Endodermal cell (in vitro differentiated cells): ENCODE results near the gene IDH2. TPM values are rescaled to one million over a fixed set of nuclear protein-coding genes. Genes with fewer than 3 reads are reported as not detected.

Source experiments
- DNase-seq: peaks from one replicate; pipeline ENCODE4 v3.0.0-alpha.2; 2017
- H3K27ac ChIP-seq: 2 replicates; pipeline ENCODE4 v1.5.1; 2013; ENCODE audit warnings: mild to moderate bottlenecking, low read depth, low read length, moderate library complexity
- H3K27me3 ChIP-seq: 2 replicates; pipeline ENCODE4 v1.6.1; 2013; ENCODE audit warnings: mild to moderate bottlenecking, low read length, moderate library complexity; ENCODE audit not compliant: insufficient read depth, control insufficient read depth, poor library complexity, severe bottlenecking
- H3K36me3 ChIP-seq: 2 replicates; pipeline ENCODE4 v1.7.0; 2013; ENCODE audit warnings: mild to moderate bottlenecking, low read length, moderate library complexity; ENCODE audit not compliant: control insufficient read depth, insufficient read depth
- H3K4me1 ChIP-seq: one replicate; pipeline ENCODE4 v1.7.0; 2013; ENCODE audit warnings: low read length; ENCODE audit not compliant: control insufficient read depth, insufficient read depth
- H3K4me3 ChIP-seq: 2 replicates; pipeline ENCODE4 v1.5.1; 2013; ENCODE audit warnings: mild to moderate bottlenecking, low read length, moderate library complexity
- H3K9ac ChIP-seq: 2 replicates; pipeline ENCODE4 v1.6.1; 2013; ENCODE audit warnings: mild to moderate bottlenecking, low read length, moderate library complexity; ENCODE audit not compliant: poor library complexity, severe bottlenecking; ENCODE audit errors: extremely low read depth
- H3K9me3 ChIP-seq: 2 replicates; pipeline ENCODE4 v1.6.1; 2013; ENCODE audit warnings: mild to moderate bottlenecking, low read length, moderate library complexity; ENCODE audit not compliant: control insufficient read depth
- H3K27ac Mint-ChIP-seq: 2 replicates; pipeline ENCODE4 v1.8.0; 2020; ENCODE audit warnings: mixed read lengths
- H3K27me3 Mint-ChIP-seq: 2 replicates; pipeline ENCODE4 v1.8.0; 2021; ENCODE audit warnings: mild to moderate bottlenecking, mixed read lengths; ENCODE audit not compliant: insufficient read depth
- H3K36me3 Mint-ChIP-seq: 2 replicates; pipeline ENCODE4 v1.8.0; 2020; ENCODE audit warnings: low read depth, mixed read lengths
- H3K4me1 Mint-ChIP-seq: 2 replicates; pipeline ENCODE4 v1.8.0; 2020; ENCODE audit warnings: mixed read lengths
- H3K4me3 Mint-ChIP-seq: 2 replicates; pipeline ENCODE4 v1.8.0; 2020; ENCODE audit warnings: mild to moderate bottlenecking, moderate library complexity, mixed read lengths
- H3K9me3 Mint-ChIP-seq: 2 replicates; pipeline ENCODE4 v1.8.0; 2020; ENCODE audit warnings: mild to moderate bottlenecking, mixed read lengths
- WGBS, 2 experiments: methylation state at CpG; one replicate each; pipeline versions ENCODE4 v1.1.5 to v1.1.7; 2013; ENCODE audit warnings: missing lambda C conversion rate in 2 of 2, mixed read lengths in 1 of 2; ENCODE audit not compliant: insufficient coverage in 1 of 2, insufficient read length in 1 of 2; 5-methylcytosine and 5-hydroxymethylcytosine counted together
- total RNA-seq, 2 donors: library from RNA; stranded (reverse); fragmentation: NEBNext Ultra II Directional in 1 of 2; extraction: Animal tissue kit (Norgen Biotek cat#: 25700) in 1 of 2; gene quantifications; 2 replicates in 1 of 2; 3 replicates in 1 of 2; pipeline ENCODE4 v1.2.1, GENCODE V29; 2021
- TF ChIP-seq, protein P1 (sequence below): fragments of 200-600 bp; sonication (generic); conservative IDR thresholded peaks from 2 replicates; pipeline ENCODE4 v1.5.0; 2021; ENCODE audit warnings: antibody characterized with exemption, mild to moderate bottlenecking

IDH2 gene
- total RNA-seq, 2 donors from 2014 or later, result 27.0 to 50.8 TPM

DNA sequence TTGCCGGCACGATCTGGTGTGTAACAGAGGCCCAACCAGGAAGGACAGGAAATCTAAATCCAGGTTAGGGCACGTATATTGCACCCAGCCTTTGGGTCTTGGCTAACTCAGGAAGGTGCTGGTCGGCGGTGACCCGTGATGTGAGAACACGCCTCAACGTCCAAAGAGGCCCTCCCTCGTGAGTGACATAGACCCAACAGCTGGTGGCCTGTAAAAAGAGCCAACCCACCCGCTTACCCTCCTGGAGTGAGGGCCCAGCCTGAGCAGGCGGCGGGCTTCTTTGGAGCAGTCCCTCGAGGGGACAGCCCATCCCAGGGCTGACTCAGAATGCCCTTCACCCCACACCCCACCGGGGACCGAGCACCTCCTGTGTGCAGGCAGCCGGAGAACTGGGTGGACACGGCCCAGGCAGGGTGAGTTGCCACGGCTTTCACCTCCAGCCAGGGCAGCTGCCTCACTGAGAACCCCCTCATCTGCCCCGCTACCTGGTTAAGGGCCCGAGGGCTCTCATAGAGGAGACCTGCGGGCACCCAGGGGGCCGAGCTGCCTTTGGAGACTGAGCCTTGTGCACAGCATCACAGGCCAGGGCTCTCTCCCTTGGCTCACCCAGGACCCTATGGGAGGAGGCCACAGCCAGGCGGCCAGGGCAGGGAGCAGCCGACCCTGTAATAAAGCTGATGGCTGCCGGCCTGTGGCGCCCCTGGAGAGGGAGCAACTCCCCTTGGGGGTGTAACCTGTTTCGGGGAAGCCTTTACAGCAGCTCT, 59.3 kb downstream of the IDH2 start:
- WGBS, 2 experiments, result 92 to 95% methylated on average over 16 to 27 of the region's 27 CpGs
- H3K4me3 Mint-ChIP-seq, result no peak overlapping the region
- Histone ChIP-seq H3K9me3 (no peaks in the 10 kb centered on the region), H3K4me3 (no peak overlapping the region), H3K9ac (no peak overlapping the region), H3K36me3 (peaks cover 14% of the 10 kb centered on the region), H3K4me1 (peaks cover 3% of the 10 kb centered on the region), H3K27me3 (no peaks in the 10 kb centered on the region), H3K27ac (peak overlapping the region; percentile 94)
- H3K27ac Mint-ChIP-seq, result peak overlapping the region; percentile 70
- no peaks in the 10 kb centered on the region for H3K9me3 Mint-ChIP-seq
- H3K27me3 Mint-ChIP-seq, result no peaks in the 10 kb centered on the region
- peaks cover 13% of the 10 kb centered on the region for H3K36me3 Mint-ChIP-seq
- TF ChIP-seq, protein P1, sequence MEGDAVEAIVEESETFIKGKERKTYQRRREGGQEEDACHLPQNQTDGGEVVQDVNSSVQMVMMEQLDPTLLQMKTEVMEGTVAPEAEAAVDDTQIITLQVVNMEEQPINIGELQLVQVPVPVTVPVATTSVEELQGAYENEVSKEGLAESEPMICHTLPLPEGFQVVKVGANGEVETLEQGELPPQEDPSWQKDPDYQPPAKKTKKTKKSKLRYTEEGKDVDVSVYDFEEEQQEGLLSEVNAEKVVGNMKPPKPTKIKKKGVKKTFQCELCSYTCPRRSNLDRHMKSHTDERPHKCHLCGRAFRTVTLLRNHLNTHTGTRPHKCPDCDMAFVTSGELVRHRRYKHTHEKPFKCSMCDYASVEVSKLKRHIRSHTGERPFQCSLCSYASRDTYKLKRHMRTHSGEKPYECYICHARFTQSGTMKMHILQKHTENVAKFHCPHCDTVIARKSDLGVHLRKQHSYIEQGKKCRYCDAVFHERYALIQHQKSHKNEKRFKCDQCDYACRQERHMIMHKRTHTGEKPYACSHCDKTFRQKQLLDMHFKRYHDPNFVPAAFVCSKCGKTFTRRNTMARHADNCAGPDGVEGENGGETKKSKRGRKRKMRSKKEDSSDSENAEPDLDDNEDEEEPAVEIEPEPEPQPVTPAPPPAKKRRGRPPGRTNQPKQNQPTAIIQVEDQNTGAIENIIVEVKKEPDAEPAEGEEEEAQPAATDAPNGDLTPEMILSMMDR, result no peak
- H3K4me1 Mint-ChIP-seq, result peaks cover 35% of the 10 kb centered on the region
- no peak for DNase-seq

DNA sequence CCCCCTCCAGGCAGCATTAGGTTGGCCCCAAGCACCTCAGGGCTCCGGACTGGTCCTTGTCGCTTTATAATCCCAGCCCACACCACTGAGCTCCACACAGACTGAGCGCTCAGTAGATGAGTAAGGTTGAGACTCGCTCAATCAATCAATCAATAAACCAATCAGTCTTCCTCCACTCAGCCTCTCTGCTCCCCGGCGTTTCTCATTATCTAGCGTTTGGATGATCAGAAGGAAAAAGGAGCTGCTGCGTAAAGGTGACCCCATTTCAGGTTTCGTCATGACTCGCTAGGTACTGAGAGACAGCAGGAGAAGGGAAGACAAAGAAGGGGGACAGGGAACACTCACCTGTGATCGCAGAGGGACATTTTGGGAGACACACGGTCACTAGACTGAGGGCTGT, 59.9 kb downstream of the IDH2 start:
- 94 to 96% methylated on average over 9 to 12 of the region's 12 CpGs for WGBS, 2 experiments
- TF ChIP-seq, protein P1, result no peak
- DNase-seq, result no peak
- H3K4me3 Mint-ChIP-seq, result no peak overlapping the region
- H3K9me3 Mint-ChIP-seq, result no peaks in the 10 kb centered on the region
- peaks cover 40% of the 10 kb centered on the region for H3K4me1 Mint-ChIP-seq
- Histone ChIP-seq H3K36me3 (peaks cover 11% of the 10 kb centered on the region), H3K27ac (peak overlapping the region; percentile 94), H3K4me3 (no peak overlapping the region), H3K27me3 (no peaks in the 10 kb centered on the region), H3K9me3 (no peaks in the 10 kb centered on the region), H3K4me1 (peaks cover 3% of the 10 kb centered on the region), H3K9ac (no peak overlapping the region)
- H3K36me3 Mint-ChIP-seq, result peaks cover 13% of the 10 kb centered on the region
- no peaks in the 10 kb centered on the region for H3K27me3 Mint-ChIP-seq
- H3K27ac Mint-ChIP-seq, result peak overlapping the region; percentile 70

DNA sequence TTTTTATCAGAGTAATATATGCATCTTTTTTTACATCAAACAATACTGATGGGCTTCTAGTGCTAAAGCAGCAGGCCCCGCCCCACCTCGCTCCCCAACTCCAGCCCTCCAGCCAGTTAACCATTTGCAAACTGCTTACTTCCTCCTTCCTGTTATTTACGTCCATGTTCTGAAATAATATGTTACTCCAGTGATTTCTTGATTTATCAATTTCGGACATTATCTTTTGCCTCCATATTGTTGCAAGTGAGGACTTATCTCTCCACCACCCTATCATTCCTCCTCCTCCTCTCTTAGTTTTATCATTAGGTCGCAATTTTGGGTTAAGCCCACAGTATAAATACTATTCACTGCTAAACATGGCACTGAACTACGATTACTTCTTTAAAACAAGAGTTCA, 61.6 kb downstream of the IDH2 start:
- no peak overlapping the region for H3K4me3 ChIP-seq
- no peaks in the 10 kb centered on the region for H3K9me3 ChIP-seq
- WGBS, 2 experiments, result 84 to 91% methylated on average over 6 of the region's 6 CpGs
- no peak overlapping the region for H3K27ac ChIP-seq
- no peak overlapping the region for H3K9ac ChIP-seq
- peaks cover 11% of the 10 kb centered on the region for H3K36me3 ChIP-seq
- peaks cover 5% of the 10 kb centered on the region for H3K4me1 ChIP-seq
- TF ChIP-seq, protein P1, result no peak
- H3K27me3 ChIP-seq, result no peaks in the 10 kb centered on the region
- no peak overlapping the region for H3K4me3 Mint-ChIP-seq
- H3K4me1 Mint-ChIP-seq, result peaks cover 48% of the 10 kb centered on the region
- H3K27me3 Mint-ChIP-seq, result no peaks in the 10 kb centered on the region
- H3K27ac Mint-ChIP-seq, result no peak overlapping the region
- no peak for DNase-seq
- H3K9me3 Mint-ChIP-seq, result no peaks in the 10 kb centered on the region
- H3K36me3 Mint-ChIP-seq, result peaks cover 13% of the 10 kb centered on the region
